Bronchial epithelial cell (primary cell): ENCODE results near the gene OTOA. TPM values are rescaled to one million over a fixed set of nuclear protein-coding genes. Genes with fewer than 3 reads are reported as not detected.
"Not testable (repeated sequence)": the region's sequence is repeated elsewhere in the genome, so short reads cannot be mapped to it uniquely, and the experiment has no call there.

Experiments used
- DNase-seq: peaks from one replicate; pipeline ENCODE4 v3.0.0-alpha.2; 2010; ENCODE audit warnings: low read depth
- FAIRE-seq: peaks from 2 replicates; lab custom pipeline; 2011; peaks lifted over from hg19 to GRCh38; lab: Jason Lieb, UNC
- H3K27me3 ChIP-seq: 2 replicates; pipeline ENCODE4 v1.5.1; 2011; ENCODE audit warnings: low read length; ENCODE audit not compliant: control insufficient read depth, insufficient read depth
- H3K36me3 ChIP-seq: 2 replicates; pipeline ENCODE4 v1.5.1; 2011; ENCODE audit warnings: low read length; ENCODE audit not compliant: control insufficient read depth, insufficient read depth
- H3K4me3 ChIP-seq: 2 replicates; pipeline ENCODE4 v1.5.1; 2011; ENCODE audit warnings: mild to moderate bottlenecking, low read depth, low read length, control low read depth
- total RNA-seq: library from RNA; depleted of rRNA; stranded (reverse); fragments of >200 nt; gene quantifications from 2 replicates; pipeline ENCODE4 v1.2.1, GENCODE V29; 2014
- TF ChIP-seq, protein P1 (sequence below): IDR thresholded peaks from 2 replicates; pipeline ENCODE4 v1.5.1; 2011; ENCODE audit warnings: mild to moderate bottlenecking, moderate library complexity, low read length, control low read depth, inconsistent platforms; ENCODE audit not compliant: insufficient read depth, severe bottlenecking

Gene OTOA
- total RNA-seq, 1 donor from 2014 or later, result not detected

GRCh38 chr16:21684199-21684598 lies 20.4 kb downstream of the OTOA start:
- TF ChIP-seq, protein P1, sequence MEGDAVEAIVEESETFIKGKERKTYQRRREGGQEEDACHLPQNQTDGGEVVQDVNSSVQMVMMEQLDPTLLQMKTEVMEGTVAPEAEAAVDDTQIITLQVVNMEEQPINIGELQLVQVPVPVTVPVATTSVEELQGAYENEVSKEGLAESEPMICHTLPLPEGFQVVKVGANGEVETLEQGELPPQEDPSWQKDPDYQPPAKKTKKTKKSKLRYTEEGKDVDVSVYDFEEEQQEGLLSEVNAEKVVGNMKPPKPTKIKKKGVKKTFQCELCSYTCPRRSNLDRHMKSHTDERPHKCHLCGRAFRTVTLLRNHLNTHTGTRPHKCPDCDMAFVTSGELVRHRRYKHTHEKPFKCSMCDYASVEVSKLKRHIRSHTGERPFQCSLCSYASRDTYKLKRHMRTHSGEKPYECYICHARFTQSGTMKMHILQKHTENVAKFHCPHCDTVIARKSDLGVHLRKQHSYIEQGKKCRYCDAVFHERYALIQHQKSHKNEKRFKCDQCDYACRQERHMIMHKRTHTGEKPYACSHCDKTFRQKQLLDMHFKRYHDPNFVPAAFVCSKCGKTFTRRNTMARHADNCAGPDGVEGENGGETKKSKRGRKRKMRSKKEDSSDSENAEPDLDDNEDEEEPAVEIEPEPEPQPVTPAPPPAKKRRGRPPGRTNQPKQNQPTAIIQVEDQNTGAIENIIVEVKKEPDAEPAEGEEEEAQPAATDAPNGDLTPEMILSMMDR, result peak; percentile 41
- DNase-seq, result no peak
- no peak overlapping the region for H3K4me3 ChIP-seq

DNA sequence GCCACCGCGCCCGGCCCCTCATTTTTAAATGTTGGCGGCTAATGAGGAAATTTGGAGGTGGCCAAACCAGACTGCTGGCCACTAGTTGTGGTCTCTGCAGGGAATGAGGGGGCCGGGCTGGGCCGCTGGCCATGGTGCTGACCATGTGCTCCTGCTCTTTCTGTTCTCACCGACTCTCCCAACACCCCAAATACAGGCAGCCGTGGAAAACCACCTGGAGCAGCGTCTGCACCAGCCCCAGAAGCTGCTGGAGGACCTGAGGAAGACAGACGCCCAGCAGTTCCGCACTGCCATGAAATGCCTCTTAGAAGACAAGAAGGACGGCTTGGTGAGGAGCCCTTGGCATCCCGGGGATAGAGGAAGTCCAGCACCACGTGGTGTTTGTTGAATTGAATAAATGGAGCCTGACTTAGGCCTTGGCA lies 21.3 kb downstream of the OTOA start:
- no peaks in the 10 kb centered on the region for H3K36me3 ChIP-seq
- FAIRE-seq, result no peak
- no peak overlapping the region for H3K4me3 ChIP-seq
- TF ChIP-seq, protein P1, result no peak
- DNase-seq, result no peak
- H3K27me3 ChIP-seq, result no peaks in the 10 kb centered on the region

More at GRCh38 chr16:21684199-21684598, 20.4 kb downstream of the OTOA start:
- Histone ChIP-seq H3K27me3 (no peaks in the 10 kb centered on the region), H3K36me3 (no peaks in the 10 kb centered on the region)
- no peak for FAIRE-seq

DNA sequence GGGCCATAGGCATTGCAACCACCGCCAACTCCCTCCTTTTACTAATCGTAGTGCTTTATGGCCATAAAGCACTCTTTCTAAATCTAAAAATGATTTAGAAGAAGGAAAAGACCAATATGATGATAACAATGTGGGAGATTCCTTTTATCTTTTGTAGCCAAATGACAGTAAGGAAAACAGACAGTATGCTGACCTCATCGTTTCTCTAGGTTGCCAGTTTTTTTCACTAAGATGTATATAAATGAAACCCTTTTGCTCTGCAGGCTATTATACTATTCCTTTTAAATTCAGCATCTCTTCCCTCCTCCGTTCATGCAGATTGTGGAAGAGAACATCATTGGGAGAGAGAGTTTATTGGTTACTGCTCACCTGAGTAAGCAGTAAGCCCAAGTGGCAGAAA lies 25.3 kb downstream of the OTOA start:
- Histone ChIP-seq H3K36me3 (no peaks in the 10 kb centered on the region), H3K4me3 (no peak overlapping the region), H3K27me3 (no peaks in the 10 kb centered on the region)
- no peak for FAIRE-seq
- no peak for DNase-seq
- TF ChIP-seq, protein P1, result no peak

DNA sequence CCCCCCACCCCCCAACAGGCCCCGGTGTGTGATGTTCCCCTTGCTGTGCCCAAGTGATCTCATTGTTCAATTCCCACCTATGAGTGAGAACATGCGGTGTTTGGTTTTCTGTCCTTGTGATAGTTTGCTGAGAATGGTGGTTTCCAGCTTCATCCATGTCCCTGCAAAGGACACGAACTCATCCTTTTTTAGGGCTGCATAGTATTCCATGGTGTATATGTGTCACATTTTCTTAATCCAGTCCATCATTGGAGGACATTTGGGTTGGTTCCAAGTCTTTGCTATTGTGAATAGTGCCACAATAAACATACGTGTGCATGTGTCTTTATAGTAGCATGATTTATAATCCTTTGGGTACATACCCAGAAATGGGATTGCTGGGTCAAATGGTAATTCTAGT lies 27.2 kb downstream of the OTOA start:
- FAIRE-seq, DNase-seq, H3K4me3 ChIP-seq, H3K36me3 ChIP-seq, H3K27me3 ChIP-seq: not testable (repeated sequence)

DNA sequence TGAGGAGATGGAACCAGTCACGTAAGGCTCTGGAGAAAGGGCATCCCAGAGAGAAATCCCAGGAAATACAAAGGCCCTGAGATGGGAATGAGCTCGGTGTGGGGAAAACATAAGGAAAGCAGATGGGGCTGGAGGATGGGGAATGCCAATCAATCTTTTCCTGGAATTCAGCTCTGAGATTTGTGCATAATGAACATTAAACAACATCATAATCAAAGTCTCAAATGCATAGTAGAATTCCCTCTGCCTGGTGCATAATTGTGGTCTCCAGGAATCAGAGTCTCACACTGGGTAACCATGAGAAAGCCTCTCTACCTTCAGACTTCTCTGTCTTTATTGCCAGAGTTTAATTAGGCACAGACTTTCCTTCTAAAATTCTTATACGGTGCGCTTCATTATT lies 30.8 kb downstream of the OTOA start:
- H3K27me3 ChIP-seq, result no peaks in the 10 kb centered on the region
- no peak overlapping the region for H3K4me3 ChIP-seq
- TF ChIP-seq, protein P1, result no peak
- DNase-seq, result no peak
- H3K36me3 ChIP-seq, result no peaks in the 10 kb centered on the region
- FAIRE-seq, result no peak

DNA sequence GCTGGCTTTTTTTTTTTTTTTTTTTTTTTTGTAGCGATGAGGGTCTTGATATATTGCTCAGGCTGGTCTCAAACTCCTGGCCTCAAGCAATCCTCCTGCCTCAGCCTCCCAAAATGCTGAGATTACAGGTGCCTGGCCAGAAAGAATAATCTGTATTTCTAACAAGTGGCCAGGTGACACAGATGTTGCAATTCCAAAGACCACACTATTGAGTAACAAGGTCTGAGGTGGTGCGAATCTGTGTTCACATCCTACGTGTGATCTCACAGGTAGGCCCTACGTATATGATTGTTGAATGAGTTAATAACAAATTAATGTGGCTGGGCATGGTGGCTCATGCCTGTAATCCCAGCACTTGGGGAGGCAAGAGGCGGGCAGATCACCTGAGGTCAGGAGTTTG lies 33.3 kb downstream of the OTOA start:
- no peak overlapping the region for H3K4me3 ChIP-seq
- no peaks in the 10 kb centered on the region for H3K36me3 ChIP-seq
- H3K27me3 ChIP-seq, result no peaks in the 10 kb centered on the region
- FAIRE-seq, result no peak
- TF ChIP-seq, protein P1, result no peak
- DNase-seq, result peak; percentile 14
